Measurements from ENCODE around the gene HASPIN.

The HASPIN gene

DNA sequence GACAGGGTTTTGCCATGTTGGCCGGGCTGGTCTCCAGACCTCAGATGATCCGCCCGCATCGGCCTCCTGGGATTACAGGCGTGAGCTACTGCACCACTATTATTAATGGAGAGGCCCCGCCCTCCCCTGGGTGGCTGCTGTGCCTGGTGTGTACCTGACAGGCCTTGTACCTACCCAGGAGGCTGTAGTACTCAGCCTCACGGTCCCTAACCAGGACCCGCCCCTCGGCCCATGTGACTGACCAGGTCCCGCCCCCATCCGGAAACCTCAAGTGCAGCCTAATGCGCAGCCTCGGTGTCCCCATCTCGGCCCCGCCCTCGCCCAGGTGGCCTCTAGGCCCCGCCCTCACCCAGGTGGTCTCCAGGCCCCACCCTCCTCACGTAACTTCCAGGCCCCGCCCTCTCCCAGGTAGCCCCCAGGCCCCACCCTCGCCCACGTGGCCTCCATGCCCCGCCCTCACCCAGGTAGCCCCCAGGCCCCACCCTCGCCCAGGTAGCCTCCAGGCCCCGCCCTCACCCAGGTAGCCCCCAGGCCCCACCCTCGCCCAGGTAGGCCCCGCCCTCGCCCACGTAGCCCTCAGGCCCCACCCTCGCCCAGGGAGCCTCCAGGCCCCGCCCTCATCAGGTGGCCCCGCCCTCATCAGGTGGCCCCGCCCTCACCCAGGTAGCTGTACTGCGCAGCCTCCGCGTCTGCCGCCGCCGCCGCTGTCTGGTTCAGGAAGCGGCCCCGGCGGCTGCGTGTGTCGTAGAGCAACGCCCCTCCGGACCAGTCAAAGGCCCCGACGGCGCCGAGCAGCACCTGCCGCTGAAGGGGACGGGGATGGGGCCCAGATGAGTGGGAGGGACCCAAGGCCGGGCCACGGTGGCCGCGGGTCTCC, 31.0 kb downstream of the HASPIN start:
- DNase-seq (ENCODE audit: low read depth) = no peak
- no peak overlapping the region for H3K4me3 ChIP-seq (ENCODE audit: low read depth, low read length)
- TF ChIP-seq, protein P1, sequence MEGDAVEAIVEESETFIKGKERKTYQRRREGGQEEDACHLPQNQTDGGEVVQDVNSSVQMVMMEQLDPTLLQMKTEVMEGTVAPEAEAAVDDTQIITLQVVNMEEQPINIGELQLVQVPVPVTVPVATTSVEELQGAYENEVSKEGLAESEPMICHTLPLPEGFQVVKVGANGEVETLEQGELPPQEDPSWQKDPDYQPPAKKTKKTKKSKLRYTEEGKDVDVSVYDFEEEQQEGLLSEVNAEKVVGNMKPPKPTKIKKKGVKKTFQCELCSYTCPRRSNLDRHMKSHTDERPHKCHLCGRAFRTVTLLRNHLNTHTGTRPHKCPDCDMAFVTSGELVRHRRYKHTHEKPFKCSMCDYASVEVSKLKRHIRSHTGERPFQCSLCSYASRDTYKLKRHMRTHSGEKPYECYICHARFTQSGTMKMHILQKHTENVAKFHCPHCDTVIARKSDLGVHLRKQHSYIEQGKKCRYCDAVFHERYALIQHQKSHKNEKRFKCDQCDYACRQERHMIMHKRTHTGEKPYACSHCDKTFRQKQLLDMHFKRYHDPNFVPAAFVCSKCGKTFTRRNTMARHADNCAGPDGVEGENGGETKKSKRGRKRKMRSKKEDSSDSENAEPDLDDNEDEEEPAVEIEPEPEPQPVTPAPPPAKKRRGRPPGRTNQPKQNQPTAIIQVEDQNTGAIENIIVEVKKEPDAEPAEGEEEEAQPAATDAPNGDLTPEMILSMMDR (IDR thresholded peaks at IDR 0.05; ENCODE audit: low read depth, low read length) = no peak
- TF ChIP-seq, protein P2, sequence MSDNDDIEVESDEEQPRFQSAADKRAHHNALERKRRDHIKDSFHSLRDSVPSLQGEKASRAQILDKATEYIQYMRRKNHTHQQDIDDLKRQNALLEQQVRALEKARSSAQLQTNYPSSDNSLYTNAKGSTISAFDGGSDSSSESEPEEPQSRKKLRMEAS (IDR thresholded peaks at IDR 0.05; ENCODE audit: low read depth, low read length) = no peak
- TF ChIP-seq POLR2A (IDR thresholded peaks at IDR 0.05; ENCODE audit: extremely low read depth, insufficient read length) (no peak), MYC (IDR thresholded peaks at IDR 0.05; ENCODE audit: low read depth, low read length) (no peak)

- H3K4me3 ChIP-seq (ENCODE audit: low read depth, low read length) = no peak overlapping the region
- no peak for DNase-seq (ENCODE audit: low read depth)
- TF ChIP-seq POLR2A (IDR thresholded peaks at IDR 0.05; ENCODE audit: extremely low read depth, insufficient read length) (no peak), MYC (IDR thresholded peaks at IDR 0.05; ENCODE audit: low read depth, low read length) (no peak)
- TF ChIP-seq, protein P1 (IDR thresholded peaks at IDR 0.05; ENCODE audit: low read depth, low read length) = no peak
- TF ChIP-seq, protein P2 (IDR thresholded peaks at IDR 0.05; ENCODE audit: low read depth, low read length) = no peak
Observed at GRCh38 chr17:3755335-3756030, 31.8 kb downstream of the HASPIN start.

GRCh38 chr17:3759597-3760216, 36.0 kb downstream of the HASPIN start:
- H3K4me3 ChIP-seq (ENCODE audit: low read depth, low read length) = no peak overlapping the region
- DNase-seq (ENCODE audit: low read depth) = no peak
- TF ChIP-seq POLR2A (IDR thresholded peaks at IDR 0.05; ENCODE audit: extremely low read depth, insufficient read length) (no peak), MYC (IDR thresholded peaks at IDR 0.05; ENCODE audit: low read depth, low read length) (no peak)
- TF ChIP-seq, protein P1 (IDR thresholded peaks at IDR 0.05; ENCODE audit: low read depth, low read length) = no peak
- TF ChIP-seq, protein P2 (IDR thresholded peaks at IDR 0.05; ENCODE audit: low read depth, low read length) = no peak

- DNase-seq (ENCODE audit: low read depth) = no peak
- no peak overlapping the region for H3K4me3 ChIP-seq (ENCODE audit: low read depth, low read length)
Observed at GRCh38 chr17:3761036-3761917, 37.6 kb downstream of the HASPIN start.

More at GRCh38 chr17:3761036-3761917, 37.6 kb downstream of the HASPIN start:
- no peak for TF ChIP-seq POLR2A (IDR thresholded peaks at IDR 0.05; ENCODE audit: extremely low read depth, insufficient read length)
- TF ChIP-seq, protein P1 (IDR thresholded peaks at IDR 0.05; ENCODE audit: low read depth, low read length) = no peak
- TF ChIP-seq, protein P2 (IDR thresholded peaks at IDR 0.05; ENCODE audit: low read depth, low read length) = no peak
- TF ChIP-seq MYC (IDR thresholded peaks at IDR 0.05; ENCODE audit: low read depth, low read length) = no peak

All from NB4 (cell line).